ENCODE data around the gene KRTAP5-2. TPM values are rescaled to one million over a fixed set of nuclear protein-coding genes. Genes with fewer than 3 reads are reported as not detected.

KRTAP5-2 gene
- total RNA-seq, 1 experiment from 2014 or later: not detected

- intact Hi-C loops (cut with micrococcal nuclease; ENCODE audit: unreplicated experiment): no loop called here
- ChIA-PET CTCF (interaction anchor here (0.6 kb wide), 1 partner anchor 10 kb away, joined by 3 read pairs; no protein-coding TSS in a partner anchor), POLR2A (ENCODE audit: unreplicated experiment) (no interaction called here)
- H3K79me2 ChIP-seq (ENCODE audit: low read depth): no peaks in the 10 kb centered on the region
- TF ChIP-seq EZH2 (IDR thresholded peaks at IDR 0.05; ENCODE audit: low read depth) (no peak), CTCF (conservative IDR thresholded peaks at IDR 0.05) (no peak)
- no peaks in the 10 kb centered on the region for H4K20me1 ChIP-seq (ENCODE audit: insufficient read depth)
- no peak for DNase-seq
- H3F3A ChIP-seq (ENCODE audit: insufficient read depth, low read depth): no peaks in the 10 kb centered on the region; the same call in 1 of the 2 replicates
- no peaks in the 10 kb centered on the region for H3K36me3 ChIP-seq (ENCODE audit: low read depth)
- H3K4me1 ChIP-seq (replicated peaks; ENCODE audit: insufficient read depth): peaks cover 30% of the 10 kb centered on the region
- BruUV-seq (replicated peaks): no TSS peak
- no peak overlapping the region for H2AFZ ChIP-seq
- H3K27me3 ChIP-seq (ENCODE audit: insufficient read depth, low read depth): no peaks in the 10 kb centered on the region
- H3K4me3 ChIP-seq: no peak overlapping the region
- no peak overlapping the region for H3K27ac ChIP-seq
- H3K4me2 ChIP-seq: no peak overlapping the region
- H3K9me3 ChIP-seq (ENCODE audit: insufficient read depth, low read depth): no peaks in the 10 kb centered on the region
- no peaks in the 10 kb centered on the region for H3K9me2 ChIP-seq (ENCODE audit: insufficient read depth)
Measured at GRCh38 chr11:1556278-1556902, 41.7 kb downstream of the KRTAP5-2 start.

DNA sequence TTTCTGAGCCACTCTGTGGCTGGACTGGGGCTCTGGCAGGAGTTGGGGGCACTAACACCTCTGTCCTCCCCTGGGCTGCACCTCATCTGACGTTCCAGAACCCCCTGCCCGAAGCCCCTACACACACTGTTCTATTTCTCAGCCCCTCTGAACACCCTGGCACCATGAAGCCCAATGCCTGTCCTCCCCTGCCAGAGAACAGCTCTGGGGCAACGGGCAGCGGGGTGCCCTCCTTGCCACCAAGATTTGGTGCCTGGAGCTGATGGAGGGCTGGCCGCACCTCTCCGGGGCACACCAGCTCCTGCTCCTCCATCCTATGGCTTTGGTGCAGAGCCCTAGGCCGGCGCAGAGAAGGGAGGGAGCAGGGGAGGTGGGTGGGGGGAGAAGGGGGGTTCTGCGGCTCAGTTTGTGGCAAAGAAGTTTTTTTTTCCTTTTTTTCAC, 42.4 kb downstream of the KRTAP5-2 start:
- BruUV-seq (replicated peaks): no TSS peak
- no peak overlapping the region for H3K4me2 ChIP-seq
- intact Hi-C loops (cut with micrococcal nuclease; ENCODE audit: unreplicated experiment): loop anchor here (2.0 kb wide), 1 partner anchor 19 kb away; no protein-coding TSS in a partner anchor
- no peak overlapping the region for H3K27ac ChIP-seq
- H2AFZ ChIP-seq: no peak overlapping the region
- H3K36me3 ChIP-seq (ENCODE audit: low read depth): no peaks in the 10 kb centered on the region
- no peaks in the 10 kb centered on the region for H4K20me1 ChIP-seq (ENCODE audit: insufficient read depth)
- H3K27me3 ChIP-seq (ENCODE audit: insufficient read depth, low read depth): no peaks in the 10 kb centered on the region
- no peaks in the 10 kb centered on the region for H3K79me2 ChIP-seq (ENCODE audit: low read depth)
- ChIA-PET POLR2A (ENCODE audit: unreplicated experiment) (no interaction called here), CTCF (interaction anchor here (0.6 kb wide), 1 partner anchor 9 kb away, joined by 3 read pairs; no protein-coding TSS in a partner anchor)
- peaks cover 30% of the 10 kb centered on the region for H3K4me1 ChIP-seq (replicated peaks; ENCODE audit: insufficient read depth)
- H3K9me2 ChIP-seq (ENCODE audit: insufficient read depth): no peaks in the 10 kb centered on the region
- H3F3A ChIP-seq (ENCODE audit: insufficient read depth, low read depth): no peaks in the 10 kb centered on the region; the same call in 1 of the 2 replicates
- H3K9me3 ChIP-seq (ENCODE audit: insufficient read depth, low read depth): no peaks in the 10 kb centered on the region
- H3K4me3 ChIP-seq: no peak overlapping the region
- DNase-seq: no peak
- TF ChIP-seq EZH2 (IDR thresholded peaks at IDR 0.05; ENCODE audit: low read depth) (no peak), CTCF (conservative IDR thresholded peaks at IDR 0.05) (no peak)

DNA sequence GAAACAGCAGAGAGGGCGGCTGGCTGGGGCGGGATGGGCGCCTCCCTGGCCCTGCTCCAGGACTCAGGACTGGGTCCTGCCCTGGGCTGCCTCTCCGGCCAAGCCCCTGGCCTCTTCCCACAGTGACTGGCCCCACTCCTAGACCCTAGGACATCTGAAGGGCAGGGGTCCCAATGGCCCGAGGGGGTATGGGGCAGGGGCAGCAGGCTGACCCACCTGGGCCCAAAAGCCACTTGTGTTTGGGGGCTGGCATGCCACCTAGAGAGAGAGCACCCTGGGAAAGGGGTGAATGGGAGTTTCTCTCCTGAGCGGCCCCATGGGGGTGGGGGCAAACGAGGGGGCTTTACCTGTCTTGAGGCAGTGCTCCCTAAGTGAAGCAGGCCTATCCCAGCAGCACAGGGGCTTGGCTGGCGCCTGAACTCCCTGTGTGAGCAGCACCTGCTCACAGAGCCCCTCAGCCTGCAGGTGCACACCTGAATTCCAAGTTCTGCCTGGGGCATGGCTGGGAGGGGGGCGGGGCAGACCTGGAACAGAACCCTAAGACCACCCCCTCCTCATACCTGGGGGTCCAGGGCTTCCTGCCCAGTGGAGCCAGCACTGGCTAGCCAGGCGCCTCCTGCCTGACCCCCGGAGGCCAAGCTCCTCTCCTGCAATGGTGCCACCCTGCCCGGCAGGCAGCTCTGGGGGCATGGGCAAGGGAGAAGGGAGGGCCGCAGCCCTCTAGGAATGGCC, 42.9 kb downstream of the KRTAP5-2 start:
- intact Hi-C loops (cut with micrococcal nuclease; ENCODE audit: unreplicated experiment): loop anchor here (2.0 kb wide), 1 partner anchor 20 kb away; no protein-coding TSS in a partner anchor
- CTCF ChIA-PET: no interaction called here

More for the DNA sequence above, 42.9 kb downstream of the KRTAP5-2 start:
- Histone ChIP-seq H4K20me1 (ENCODE audit: insufficient read depth) (no peaks in the 10 kb centered on the region), H3K9me3 (ENCODE audit: insufficient read depth, low read depth) (no peaks in the 10 kb centered on the region), H3F3A (ENCODE audit: insufficient read depth, low read depth) (no peaks in the 10 kb centered on the region; the same call in 1 of the 2 replicates), H3K9me2 (ENCODE audit: insufficient read depth) (no peaks in the 10 kb centered on the region), H3K27me3 (ENCODE audit: insufficient read depth, low read depth) (no peaks in the 10 kb centered on the region), H3K27ac (no peak overlapping the region), H3K36me3 (ENCODE audit: low read depth) (no peaks in the 10 kb centered on the region), H3K4me3 (no peak overlapping the region), H3K79me2 (ENCODE audit: low read depth) (no peaks in the 10 kb centered on the region), H3K4me2 (no peak overlapping the region), H2AFZ (no peak overlapping the region), H3K4me1 (replicated peaks; ENCODE audit: insufficient read depth) (peaks cover 30% of the 10 kb centered on the region)
- TF ChIP-seq CTCF (conservative IDR thresholded peaks at IDR 0.05): no peak
- BruUV-seq (replicated peaks): no TSS peak
- no peak for DNase-seq
- POLR2A ChIA-PET (ENCODE audit: unreplicated experiment): interaction anchor here (0.6 kb wide), 1 partner anchor 1908 kb away, joined by 13 read pairs; no protein-coding TSS in a partner anchor

All from PC-9 (cell line).